Measurements from ENCODE around the gene THSD4.

DNA sequence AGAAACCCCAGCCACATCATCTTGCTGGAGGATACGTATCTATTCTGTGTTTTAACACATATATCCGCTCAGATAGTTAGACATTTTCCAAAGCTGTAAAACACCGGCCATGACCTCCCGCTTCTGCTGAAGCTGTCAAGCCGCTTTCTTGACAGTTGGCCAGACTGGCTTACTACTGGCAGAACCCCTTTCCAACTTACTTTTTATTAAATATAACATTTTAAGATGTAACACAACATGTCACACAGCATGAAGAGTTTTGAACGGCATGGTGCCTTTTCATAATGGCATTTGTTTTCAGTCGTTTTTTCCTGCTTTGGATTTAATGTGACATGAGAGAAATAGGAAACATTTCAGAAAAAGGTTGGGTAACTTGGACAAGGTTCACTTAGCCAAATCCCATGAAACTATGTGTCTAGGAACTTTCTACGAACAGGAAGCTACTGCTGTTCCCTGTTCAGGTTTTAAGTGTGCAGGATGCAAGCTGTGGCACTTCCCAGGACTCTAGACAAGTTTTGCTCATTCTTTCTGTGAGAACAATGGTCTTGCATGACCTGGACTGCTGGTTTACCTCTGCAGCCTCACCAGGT lies 281.4 kb downstream of the THSD4 start:
- no peak for TF ChIP-seq EZH2 (IDR thresholded peaks at IDR 0.05; ENCODE audit: low read depth)
- TF ChIP-seq CTCF (conservative IDR thresholded peaks at IDR 0.05), result no peak
